A549 (cell line): ENCODE data around the gene MAG. TPM values are rescaled to one million over a fixed set of nuclear protein-coding genes. Genes with fewer than 3 reads are reported as not detected.
A peak's percentile ranks its signal among the peaks of the same experiment; 100 is the strongest.

Experiments used
- ATAC-seq, 2 experiments: fragments of 200-7000 bp in 1 of 2; fragments of >200 bp in 1 of 2; cut with Nextera tagmentation in 1 of 2; cut with Tn5 transposase in 1 of 2; 3 replicates each; pipeline versions ENCODE4 v1.8.0 to v1.9.1; 2018 to 2020; ENCODE audit warnings: mild to moderate bottlenecking in 1 of 2, moderate library complexity in 1 of 2
- CTCF ChIA-PET: fragments of 300-600 bp; sonication (Branson Sonifier 250); formaldehyde crosslinking; extraction: SDS; loops from one replicate; lab custom pipeline; 2021; ENCODE audit warnings: antibody characterized with exemption, inconsistent platforms; lab: Yijun Ruan, JAX
- POLR2A ChIA-PET: fragments of 350-600 bp; formaldehyde crosslinking; extraction: SDS; loops from one replicate; lab custom pipeline; 2021; ENCODE audit warnings: antibody characterized with exemption, inconsistent platforms; lab: Yijun Ruan, JAX
- DNase-seq, 2 experiments: peaks; one replicate each; pipeline versions ENCODE4 v3.0.0 to v3.0.0-alpha.2; 2011 to 2016; ENCODE audit warnings: low read depth in 1 of 2, low spot score in 1 of 2
- FAIRE-seq: peaks from 2 replicates; lab custom pipeline; 2011; peaks lifted over from hg19 to GRCh38; lab: Jason Lieb, UNC
- H3K27ac ChIP-seq, 2 experiments: fragments of >200 bp; sonication (Bioruptor Twin); formaldehyde crosslinking; 3 replicates each; pipeline ENCODE4 v1.5.1; 2016 to 2017
- H3K4me1 ChIP-seq: fragments of >200 bp; sonication (Bioruptor Twin); formaldehyde crosslinking; 3 replicates; pipeline ENCODE4 v1.6.1; 2016
- H3K4me2 ChIP-seq: fragments of >200 bp; sonication (Bioruptor Twin); formaldehyde crosslinking; 3 replicates; pipeline ENCODE4 v1.6.1; 2016
- H3K4me3 ChIP-seq: fragments of >200 bp; sonication (Bioruptor Twin); formaldehyde crosslinking; 3 replicates; pipeline ENCODE4 v1.5.1; 2016
- H3K9me3 ChIP-seq: fragments of >200 bp; sonication (Bioruptor Twin); formaldehyde crosslinking; 3 replicates; pipeline ENCODE4 v1.6.1; 2016
- CEBPB ChIP-seq, 2 experiments: fragments of >200 bp in 1 of 2; sonication (Bioruptor Twin) in 1 of 2; formaldehyde crosslinking in 1 of 2; IDR thresholded peaks; 2 replicates each; pipeline ENCODE4 v1.6.1; 2012 to 2016
- EHMT2 ChIP-seq: fragments of 200-600 bp; sonication (generic); IDR thresholded peaks from 2 replicates; pipeline ENCODE4 v1.6.1; 2016; ENCODE audit warnings: antibody characterized with exemption, low read depth, mild to moderate bottlenecking, moderate library complexity
- GATA3 ChIP-seq: IDR thresholded peaks from 2 replicates; pipeline ENCODE4 v1.6.1; 2012; ENCODE audit warnings: borderline replicate concordance
- HDAC2 ChIP-seq: fragments of 200-600 bp; sonication (generic); IDR thresholded peaks from 2 replicates; pipeline ENCODE4 v1.6.1; 2016
- NPAS2 ChIP-seq: fragments of 250-450 bp; sonication (Bioruptor Pico); IDR thresholded peaks from 2 replicates; pipeline ENCODE4 v1.8.0; 2022; ENCODE audit warnings: mild to moderate bottlenecking, moderate library complexity, borderline replicate concordance
- POLR2A ChIP-seq: IDR thresholded peaks from 2 replicates; pipeline ENCODE4 v1.6.1; 2012; ENCODE audit warnings: mild to moderate bottlenecking, low read length
- POLR2AphosphoS2 ChIP-seq: conservative IDR thresholded peaks from 2 replicates; pipeline ENCODE4 v1.6.1; 2012; ENCODE audit warnings: low read length, improper control_type of control experiment, inconsistent platforms
- RAD21 ChIP-seq, 2 experiments: fragments of >200 bp in 1 of 2; sonication (Bioruptor Twin) in 1 of 2; formaldehyde crosslinking in 1 of 2; IDR thresholded peaks in 1 of 2; conservative IDR thresholded peaks in 1 of 2; 2 replicates in 1 of 2; 3 replicates in 1 of 2; pipeline ENCODE4 v1.6.1; 2012 to 2018; ENCODE audit warnings: inconsistent platforms in 1 of 2
- SMC3 ChIP-seq: fragments of >200 bp; sonication (Bioruptor Twin); formaldehyde crosslinking; IDR thresholded peaks from 3 replicates; pipeline ENCODE4 v1.6.1; 2018; ENCODE audit warnings: inconsistent platforms
- ZFP36 ChIP-seq: fragments of 450-650 bp; IDR thresholded peaks from 2 replicates; pipeline ENCODE4 v1.6.1; 2014; ENCODE audit warnings: borderline replicate concordance; ENCODE audit not compliant: partially characterized antibody
- WGBS: methylation state at CpG from one replicate; pipeline ENCODE4 v1.1.6; 2017; ENCODE audit errors: missing lambda C conversion rate; 5-methylcytosine and 5-hydroxymethylcytosine counted together
- polyA plus RNA-seq, 4 experiments: library from polyadenylated mRNA; depleted of rRNA in 3 of 4; stranded (reverse); fragments of >200 nt; fragmentation: RNase III in 1 of 4; extraction: RNeasy Plus Mini Kit Qiagen cat#74134 plus additional on column Dnase treatment in 1 of 4; gene quantifications; 2 replicates in 3 of 4; 3 replicates in 1 of 4; pipeline ENCODE4 v1.2.3, GENCODE V29; 2011 to 2017
- TF ChIP-seq, protein P1 (sequence below): fragments of >200 bp; sonication (Bioruptor Twin); formaldehyde crosslinking; IDR thresholded peaks from 3 replicates; pipeline ENCODE4 v1.5.1; 2016
- TF ChIP-seq, protein P2 (sequence below): fragments of 250-450 bp; sonication (Bioruptor Pico); IDR thresholded peaks from 2 replicates; pipeline ENCODE4 v1.5.0; 2021; ENCODE audit warnings: mild to moderate bottlenecking, moderate library complexity, borderline replicate concordance
- TF ChIP-seq, protein P3 (sequence below): fragments of >200 bp; sonication (Bioruptor Twin); formaldehyde crosslinking; IDR thresholded peaks from 3 replicates; pipeline ENCODE4 v1.6.1; 2016

Gene MAG
- polyA plus RNA-seq, 2 of the 4 experiments (the other 2 are of a cell fraction): not detected

DNA sequence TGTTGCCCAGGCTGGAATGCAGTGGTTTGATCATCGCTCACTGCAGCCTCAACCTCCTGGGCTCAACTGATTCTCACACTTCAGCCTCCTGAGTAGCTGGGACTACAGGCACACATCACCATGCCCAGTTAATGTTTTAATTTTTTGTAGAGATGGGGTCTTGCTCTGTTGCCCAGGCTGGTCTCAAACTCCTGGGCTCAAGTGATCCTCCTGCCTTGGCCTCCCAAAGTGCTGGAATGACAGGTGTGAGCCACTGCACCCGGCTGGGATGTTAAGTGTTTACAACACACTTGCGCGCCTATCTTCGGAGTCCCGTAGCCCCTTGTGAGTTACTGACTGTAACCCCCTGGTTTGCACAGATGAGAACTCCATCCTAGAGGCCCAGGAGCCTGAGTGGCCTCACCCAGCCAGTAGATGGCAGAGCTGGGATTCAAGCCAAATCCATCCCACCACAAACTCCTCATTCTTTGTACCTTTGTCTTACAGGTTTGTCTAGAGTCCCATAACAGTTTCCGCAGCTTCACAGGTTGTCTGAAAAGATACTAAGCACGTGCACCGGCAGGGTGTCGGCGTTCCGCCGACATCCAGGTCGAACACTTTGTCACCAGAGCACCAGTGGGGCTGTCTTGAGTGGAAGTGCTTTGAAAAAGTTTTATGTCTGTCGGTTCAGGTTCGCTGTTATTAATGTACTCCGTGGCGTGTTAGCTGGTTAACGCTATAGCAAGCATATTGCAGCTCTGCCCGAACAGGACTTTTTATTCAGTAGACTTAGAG is 14.7 kb downstream of the MAG start:
- TF ChIP-seq, protein P1, sequence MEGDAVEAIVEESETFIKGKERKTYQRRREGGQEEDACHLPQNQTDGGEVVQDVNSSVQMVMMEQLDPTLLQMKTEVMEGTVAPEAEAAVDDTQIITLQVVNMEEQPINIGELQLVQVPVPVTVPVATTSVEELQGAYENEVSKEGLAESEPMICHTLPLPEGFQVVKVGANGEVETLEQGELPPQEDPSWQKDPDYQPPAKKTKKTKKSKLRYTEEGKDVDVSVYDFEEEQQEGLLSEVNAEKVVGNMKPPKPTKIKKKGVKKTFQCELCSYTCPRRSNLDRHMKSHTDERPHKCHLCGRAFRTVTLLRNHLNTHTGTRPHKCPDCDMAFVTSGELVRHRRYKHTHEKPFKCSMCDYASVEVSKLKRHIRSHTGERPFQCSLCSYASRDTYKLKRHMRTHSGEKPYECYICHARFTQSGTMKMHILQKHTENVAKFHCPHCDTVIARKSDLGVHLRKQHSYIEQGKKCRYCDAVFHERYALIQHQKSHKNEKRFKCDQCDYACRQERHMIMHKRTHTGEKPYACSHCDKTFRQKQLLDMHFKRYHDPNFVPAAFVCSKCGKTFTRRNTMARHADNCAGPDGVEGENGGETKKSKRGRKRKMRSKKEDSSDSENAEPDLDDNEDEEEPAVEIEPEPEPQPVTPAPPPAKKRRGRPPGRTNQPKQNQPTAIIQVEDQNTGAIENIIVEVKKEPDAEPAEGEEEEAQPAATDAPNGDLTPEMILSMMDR: peak; percentile 33; the same call in 2 of the 3 replicates
- TF ChIP-seq SMC3: peak; percentile 13; the same call in 1 of the 3 replicates
- TF ChIP-seq EHMT2: no peak
- no peak for TF ChIP-seq ZFP36
- 0 out of 5 replicates have a peak, but pooled peaks of 1 of the 2 experiments have one; percentile 16 for TF ChIP-seq RAD21 (conservative IDR thresholded peaks at IDR 0.05 in 1 of 2, IDR thresholded peaks at IDR 0.05 in 1 of 2)
- TF ChIP-seq HDAC2: no peak

DNA sequence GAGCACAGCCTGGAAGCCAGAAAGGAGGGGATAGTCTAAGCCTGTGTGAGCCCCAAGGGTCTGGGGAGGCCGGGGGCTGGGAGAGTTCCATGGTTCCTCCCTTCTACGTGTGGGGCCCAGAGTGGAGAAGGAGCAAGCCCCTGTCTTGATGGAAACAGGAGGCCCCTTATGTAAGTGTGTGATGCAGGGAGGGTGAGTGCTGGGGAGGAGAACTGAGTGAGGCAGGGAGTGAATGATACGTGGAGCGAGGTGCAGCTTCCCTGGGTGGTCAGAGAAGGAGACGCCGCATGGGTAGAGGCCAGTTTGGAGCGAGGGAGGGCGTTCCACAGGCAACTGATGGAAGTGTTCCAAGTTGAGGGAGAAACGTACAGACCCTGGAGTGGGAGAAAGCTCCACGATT is 16.0 kb downstream of the MAG start:
- H3K4me1 ChIP-seq: 0 out of 3 replicates have a peak, but pooled peaks cover 2% of the 10 kb centered on the region
- POLR2A ChIA-PET: no interaction called here
- no peak overlapping the region for H3K4me2 ChIP-seq
- CTCF ChIA-PET: interaction anchor here (1.7 to 4.1 kb wide), 5 partner anchors 8 to 203 kb away, joined by 3 to 19 read pairs (median 6); no protein-coding TSS in a partner anchor
- DNase-seq (no peak), FAIRE-seq (no peak), ATAC-seq (no peak)
- WGBS: 68% methylated on average over 10 of the region's 10 CpGs
- no peak for TF ChIP-seq NPAS2 (CRISPR knock-in tag)
- TF ChIP-seq, protein P2, sequence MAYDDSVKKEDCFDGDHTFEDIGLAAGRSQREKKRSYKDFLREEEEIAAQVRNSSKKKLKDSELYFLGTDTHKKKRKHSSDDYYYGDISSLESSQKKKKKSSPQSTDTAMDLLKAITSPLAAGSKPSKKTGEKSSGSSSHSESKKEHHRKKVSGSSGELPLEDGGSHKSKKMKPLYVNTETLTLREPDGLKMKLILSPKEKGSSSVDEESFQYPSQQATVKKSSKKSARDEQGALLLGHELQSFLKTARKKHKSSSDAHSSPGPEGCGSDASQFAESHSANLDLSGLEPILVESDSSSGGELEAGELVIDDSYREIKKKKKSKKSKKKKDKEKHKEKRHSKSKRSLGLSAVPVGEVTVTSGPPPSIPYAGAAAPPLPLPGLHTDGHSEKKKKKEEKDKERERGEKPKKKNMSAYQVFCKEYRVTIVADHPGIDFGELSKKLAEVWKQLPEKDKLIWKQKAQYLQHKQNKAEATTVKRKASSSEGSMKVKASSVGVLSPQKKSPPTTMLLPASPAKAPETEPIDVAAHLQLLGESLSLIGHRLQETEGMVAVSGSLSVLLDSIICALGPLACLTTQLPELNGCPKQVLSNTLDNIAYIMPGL (CRISPR knock-in tag): no peak
- no peak for TF ChIP-seq CEBPB (IDR thresholded peaks at IDR 0.05)
- TF ChIP-seq ZFP36: no peak
- no peak overlapping the region for H3K4me3 ChIP-seq
- H3K27ac ChIP-seq: no peak overlapping the region
- H3K9me3 ChIP-seq: no peaks in the 10 kb centered on the region

More for the DNA sequence above, 14.7 kb downstream of the MAG start:
- 80% methylated on average over 20 of the region's 20 CpGs for WGBS
- peak in 1 of 2 experiments; percentile 75 for DNase-seq
- no peak overlapping the region for H3K4me3 ChIP-seq
- no peaks in the 10 kb centered on the region for H3K9me3 ChIP-seq
- POLR2A ChIA-PET: no interaction called here
- 0 out of 3 replicates have a peak, but pooled peaks cover 2% of the 10 kb centered on the region for H3K4me1 ChIP-seq
- no peak overlapping the region for H3K4me2 ChIP-seq
- peak; percentile 59 for FAIRE-seq
- no peak overlapping the region for H3K27ac ChIP-seq
- ATAC-seq: peak; percentile 40 to 67; a peak in 4 of 6 replicates
- CTCF ChIA-PET: interaction anchor here (0.7 to 2.6 kb wide), 10 partner anchors 9 to 250 kb away, joined by 3 to 9 read pairs (median 5); no protein-coding TSS in a partner anchor

DNA sequence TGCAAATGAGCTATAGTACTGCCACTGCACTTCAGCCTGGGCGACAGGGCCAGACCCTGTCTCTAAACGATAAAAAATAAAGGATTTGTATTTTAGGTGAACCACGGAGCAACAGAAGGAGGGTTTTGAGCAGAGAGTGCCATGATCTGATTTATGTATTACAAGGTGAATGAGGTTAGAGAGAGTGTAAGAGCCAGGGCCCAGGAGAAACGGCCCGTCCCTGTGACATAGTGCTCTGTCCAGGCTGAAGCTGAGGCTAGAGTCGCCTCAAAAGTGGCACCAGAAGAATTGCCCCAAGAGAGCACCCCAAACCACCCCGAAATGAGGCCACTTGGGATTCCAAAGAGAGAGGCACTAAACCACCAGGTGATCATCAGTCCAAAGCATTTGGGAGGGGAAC is 16.9 kb downstream of the MAG start:
- no peak for TF ChIP-seq POLR2AphosphoS2
- TF ChIP-seq GATA3: no peak
- no peak for TF ChIP-seq SMC3
- TF ChIP-seq, protein P3, sequence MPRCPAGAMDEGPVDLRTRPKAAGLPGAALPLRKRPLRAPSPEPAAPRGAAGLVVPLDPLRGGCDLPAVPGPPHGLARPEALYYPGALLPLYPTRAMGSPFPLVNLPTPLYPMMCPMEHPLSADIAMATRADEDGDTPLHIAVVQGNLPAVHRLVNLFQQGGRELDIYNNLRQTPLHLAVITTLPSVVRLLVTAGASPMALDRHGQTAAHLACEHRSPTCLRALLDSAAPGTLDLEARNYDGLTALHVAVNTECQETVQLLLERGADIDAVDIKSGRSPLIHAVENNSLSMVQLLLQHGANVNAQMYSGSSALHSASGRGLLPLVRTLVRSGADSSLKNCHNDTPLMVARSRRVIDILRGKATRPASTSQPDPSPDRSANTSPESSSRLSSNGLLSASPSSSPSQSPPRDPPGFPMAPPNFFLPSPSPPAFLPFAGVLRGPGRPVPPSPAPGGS: no peak
- TF ChIP-seq POLR2A: no peak
- DNase-seq (no peak), FAIRE-seq (no peak), ATAC-seq (no peak)
- Histone ChIP-seq H3K27ac (no peak overlapping the region), H3K9me3 (no peaks in the 10 kb centered on the region), H3K4me2 (no peak overlapping the region), H3K4me3 (no peak overlapping the region), H3K4me1 (peaks cover 2% of the 10 kb centered on the region; the same call in 1 of the 3 replicates)
- 56% methylated on average over 7 of the region's 7 CpGs for WGBS
- POLR2A ChIA-PET: no interaction called here
- CTCF ChIA-PET: interaction anchor here (1.7 to 4.1 kb wide), 4 partner anchors 15 to 202 kb away, joined by 3 to 19 read pairs (median 5); no protein-coding TSS in a partner anchor
